Heart right ventricle (tissue), 16 donors: ENCODE results near the gene STX18. TPM values are rescaled to one million over a fixed set of nuclear protein-coding genes. Genes with fewer than 3 reads are reported as not detected.

Source experiments
- ATAC-seq, 8 donors: fragments of 200-7000 bp; cut with Tn5 transposase; one replicate each; pipeline ENCODE4 v1.9.1; 2020; ENCODE audit warnings: mild to moderate bottlenecking in 8 of 8, moderate library complexity in 8 of 8, moderate number of reproducible peaks in 1 of 8
- DNase-seq, 2 donors: peaks; one replicate each; pipeline ENCODE4 v3.0.0-alpha.2; 2020
- H3K27ac ChIP-seq, 10 donors: fragments of 200-600 bp; sonication (generic) in 2 of 10; one replicate each; pipeline versions ENCODE4 v1.5.0 to v1.8.0; 2020 to 2022; ENCODE audit warnings: mild to moderate bottlenecking in 3 of 10
- H3K27me3 ChIP-seq, 7 donors: fragments of 200-600 bp; one replicate each; pipeline ENCODE4 v1.8.0; 2021 to 2022; ENCODE audit warnings: mild to moderate bottlenecking in 2 of 7
- H3K36me3 ChIP-seq, 9 donors: fragments of 200-600 bp; sonication (generic) in 1 of 9; one replicate each; pipeline versions ENCODE4 v1.5.0 to v1.8.0; 2020 to 2022; ENCODE audit warnings: mild to moderate bottlenecking in 2 of 9
- H3K4me1 ChIP-seq, 9 donors: fragments of 200-600 bp; sonication (generic) in 1 of 9; one replicate each; pipeline versions ENCODE4 v1.5.0 to v1.8.0; 2020 to 2022; ENCODE audit warnings: mild to moderate bottlenecking in 4 of 9
- H3K4me3 ChIP-seq, 10 donors: fragments of 200-600 bp; sonication (generic) in 2 of 10; one replicate each; pipeline versions ENCODE4 v1.5.0 to v1.8.0; 2020 to 2022; ENCODE audit warnings: mild to moderate bottlenecking in 7 of 10, moderate library complexity in 2 of 10
- H3K9me3 ChIP-seq, 11 donors: fragments of 200-600 bp in 10 of 11; sonication (generic) in 2 of 11; one replicate each; pipeline versions ENCODE4 v1.5.0 to v1.8.0; 2013 to 2022; ENCODE audit warnings: mild to moderate bottlenecking in 2 of 11, control low read depth in 1 of 11, moderate library complexity in 1 of 11
- WGBS, 2 donors: extraction: QIAGEN DNeasy Blood & Tissue Kit; methylation state at CpG; one replicate each; pipeline ENCODE4 v1.1.7; 2013; ENCODE audit warnings: inconsistent platforms in 1 of 2; 5-methylcytosine and 5-hydroxymethylcytosine counted together
- intact Hi-C, 10 donors: fragments of 100-400 bp; cut with DNase I; formaldehyde crosslinking; loops; one replicate each; pipeline versions ENCODE4 v1.11.1 to v1.14.2; 2022
- polyA plus RNA-seq, 2 donors: library from polyadenylated mRNA; stranded (reverse); fragments of 200-250 nt; gene quantifications; one replicate each; pipeline ENCODE4 v1.2.3, GENCODE V29; 2013
- total RNA-seq, 10 donors: library from RNA; stranded (reverse); fragmentation: NEBNext Ultra II Directional in 3 of 10; extraction: Animal tissue kit (Norgen Biotek cat#: 25700) in 3 of 10; gene quantifications; one replicate each; pipeline versions ENCODE4 v1.2.1 to v1.2.4, GENCODE V29; 2021 to 2023
- TF ChIP-seq, protein P1 (sequence below), 9 donors: fragments of 200-600 bp; sonication (generic) in 2 of 9; IDR thresholded peaks; one replicate each; pipeline versions ENCODE4 v1.5.0 to v1.8.0; 2021 to 2022; ENCODE audit warnings: antibody characterized with exemption in 9 of 9, mild to moderate bottlenecking in 5 of 9, moderate library complexity in 1 of 9
- donor health status: Arrhythmogenic right ventricular cardiomyopathy.
- donor health status: ischemic (EF 13 %, LVEDD 7.1; RV severe dilation, severe dysfunction).
- donor health status: healthy with polysubstance abuse.
- donor health status: DM: no; HTN: yes; CAD: no.
- donor health status: DM: no; HTN: no; CAD: no.
- donor health status: ischemic (EF 25% LVEDD 6.9; RV normal size, moderate dysfunction).
- donor health status: ischemic (EF 25% LVEDD 5.7; RV mildly dilated, moderate dysfunction).
- donor health status: healthy.
- donor health status: DM: yes; HTN: yes; CAD: no.
- donor health status: Ischemic cardiomyopathy.
- donor health status: ischemic (EF 35%, LVEDD 5.7; RV mildly dilated, moderate dysfunction).
- donor health status: nonischemic (EF 11% LVEDD 7.7; RV severe dilation, severe dysfunction).
- donor health status: DM: yes; HTN: yes; CAD: no.
- donor health status: PGD.
- donor health status: ischemic (EF 29% LVEDD 5.4; RV normal size, mild dysfunction).
- donor health status: nonischemic (EF 23%, LVEDD 6.1; RV moderate dilation, normal function).

STX18 gene
- total and polyA plus RNA-seq, 12 donors = 13.5 to 24.5 (median 18.2) TPM

DNA sequence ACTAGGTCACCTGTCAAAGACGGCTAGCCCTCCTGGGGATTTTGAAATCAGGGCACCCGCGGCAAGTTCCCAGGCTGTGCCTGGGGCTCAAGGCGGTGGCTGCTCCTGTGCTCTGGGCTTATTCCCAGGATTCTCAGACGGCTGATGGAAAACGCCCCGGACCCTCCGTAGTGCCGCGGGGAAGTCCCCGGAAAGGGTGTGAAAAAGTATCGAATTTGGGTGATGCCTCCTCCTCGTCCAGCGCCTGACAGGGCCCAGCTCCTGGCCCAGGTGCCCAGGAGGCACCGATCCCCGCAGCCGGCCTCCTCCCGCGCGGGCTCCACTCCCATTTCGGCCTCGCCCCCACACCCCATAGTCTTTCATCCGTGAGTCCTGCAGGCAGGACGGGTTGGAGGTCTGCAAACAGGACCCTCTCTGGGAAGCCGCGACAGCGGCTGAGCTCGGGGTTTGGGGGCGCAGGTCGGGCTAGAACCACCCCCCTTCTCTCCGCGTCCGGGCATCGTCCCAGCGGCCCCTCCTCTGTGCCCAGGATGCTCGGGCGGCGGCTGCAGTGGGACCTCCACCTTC, 156.0 kb downstream of the STX18 start:
- 2% methylated on average over 38 of the region's 38 CpGs for WGBS, 2 donors
- DNase-seq (no peak), ATAC-seq (peak in 1 of 8 donors; percentile 10)
- H3K4me1 ChIP-seq = peaks cover 0 to 44% (median 28%) of the 10 kb centered on the region in 9 donors
- peak overlapping the region in 9 of 10 donors; percentile 44 to 65 (median 55) for H3K4me3 ChIP-seq
- no peak overlapping the region for H3K27ac ChIP-seq
- H3K36me3 ChIP-seq = no peaks in the 10 kb centered on the region
- intact Hi-C loops = no loop called here
- H3K27me3 ChIP-seq = peaks cover 4 to 72% (median 59%) of the 10 kb centered on the region in 7 donors
- TF ChIP-seq, protein P1, sequence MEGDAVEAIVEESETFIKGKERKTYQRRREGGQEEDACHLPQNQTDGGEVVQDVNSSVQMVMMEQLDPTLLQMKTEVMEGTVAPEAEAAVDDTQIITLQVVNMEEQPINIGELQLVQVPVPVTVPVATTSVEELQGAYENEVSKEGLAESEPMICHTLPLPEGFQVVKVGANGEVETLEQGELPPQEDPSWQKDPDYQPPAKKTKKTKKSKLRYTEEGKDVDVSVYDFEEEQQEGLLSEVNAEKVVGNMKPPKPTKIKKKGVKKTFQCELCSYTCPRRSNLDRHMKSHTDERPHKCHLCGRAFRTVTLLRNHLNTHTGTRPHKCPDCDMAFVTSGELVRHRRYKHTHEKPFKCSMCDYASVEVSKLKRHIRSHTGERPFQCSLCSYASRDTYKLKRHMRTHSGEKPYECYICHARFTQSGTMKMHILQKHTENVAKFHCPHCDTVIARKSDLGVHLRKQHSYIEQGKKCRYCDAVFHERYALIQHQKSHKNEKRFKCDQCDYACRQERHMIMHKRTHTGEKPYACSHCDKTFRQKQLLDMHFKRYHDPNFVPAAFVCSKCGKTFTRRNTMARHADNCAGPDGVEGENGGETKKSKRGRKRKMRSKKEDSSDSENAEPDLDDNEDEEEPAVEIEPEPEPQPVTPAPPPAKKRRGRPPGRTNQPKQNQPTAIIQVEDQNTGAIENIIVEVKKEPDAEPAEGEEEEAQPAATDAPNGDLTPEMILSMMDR (IDR thresholded peaks at IDR 0.05) = no peak
- H3K9me3 ChIP-seq = no peaks in the 10 kb centered on the region

DNA sequence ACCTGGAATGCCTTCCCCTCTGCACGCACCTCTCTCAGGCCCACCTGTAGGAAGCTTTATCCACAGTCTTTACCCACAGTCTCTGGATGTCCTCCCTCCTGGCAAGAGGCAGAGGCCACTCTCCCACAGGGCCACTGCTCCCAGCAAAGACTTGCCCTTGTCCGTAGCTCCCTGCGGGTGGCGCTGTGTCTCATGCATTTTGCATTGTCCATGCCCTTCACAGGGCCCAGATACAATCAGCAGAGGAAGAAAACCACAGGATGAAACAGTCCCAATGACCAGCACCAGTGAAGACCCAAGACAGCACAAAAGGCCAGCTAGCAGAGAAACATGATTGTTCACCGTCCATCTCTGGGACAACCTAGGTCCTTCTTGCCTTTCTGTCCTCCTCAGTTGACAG, 157.0 kb downstream of the STX18 start:
- ATAC-seq (no peak), DNase-seq (no peak)
- intact Hi-C loops = no loop called here
- peaks cover 4 to 72% (median 51%) of the 10 kb centered on the region in 7 donors for H3K27me3 ChIP-seq
- no peaks in the 10 kb centered on the region for H3K9me3 ChIP-seq
- H3K27ac ChIP-seq = no peak overlapping the region
- no peaks in the 10 kb centered on the region for H3K36me3 ChIP-seq
- 43 to 61% methylated on average over 5 of the region's 5 CpGs for WGBS, 2 donors
- TF ChIP-seq, protein P1 (IDR thresholded peaks at IDR 0.05) = no peak
- H3K4me3 ChIP-seq = no peak overlapping the region
- H3K4me1 ChIP-seq = peaks cover 0 to 44% (median 28%) of the 10 kb centered on the region in 9 donors

- ATAC-seq (peak in 6 of 8 donors; percentile 45 to 79 (median 71)), DNase-seq (no peak)
- Histone ChIP-seq H3K27ac (peak overlapping the region in 3 of 10 donors; percentile 47 to 56 (median 55)), H3K4me1 (peaks cover 0 to 34% (median 24%) of the 10 kb centered on the region in 9 donors), H3K9me3 (no peaks in the 10 kb centered on the region), H3K27me3 (peaks cover 4 to 56% (median 39%) of the 10 kb centered on the region in 7 donors), H3K36me3 (no peaks in the 10 kb centered on the region), H3K4me3 (no peak overlapping the region)
- 45 to 60% methylated on average over 3 of the region's 3 CpGs for WGBS, 2 donors
- intact Hi-C loops = no loop called here
- TF ChIP-seq, protein P1 (IDR thresholded peaks at IDR 0.05) = no peak
Measured at GRCh38 chr4:4383085-4383484, 158.8 kb downstream of the STX18 start.

DNA sequence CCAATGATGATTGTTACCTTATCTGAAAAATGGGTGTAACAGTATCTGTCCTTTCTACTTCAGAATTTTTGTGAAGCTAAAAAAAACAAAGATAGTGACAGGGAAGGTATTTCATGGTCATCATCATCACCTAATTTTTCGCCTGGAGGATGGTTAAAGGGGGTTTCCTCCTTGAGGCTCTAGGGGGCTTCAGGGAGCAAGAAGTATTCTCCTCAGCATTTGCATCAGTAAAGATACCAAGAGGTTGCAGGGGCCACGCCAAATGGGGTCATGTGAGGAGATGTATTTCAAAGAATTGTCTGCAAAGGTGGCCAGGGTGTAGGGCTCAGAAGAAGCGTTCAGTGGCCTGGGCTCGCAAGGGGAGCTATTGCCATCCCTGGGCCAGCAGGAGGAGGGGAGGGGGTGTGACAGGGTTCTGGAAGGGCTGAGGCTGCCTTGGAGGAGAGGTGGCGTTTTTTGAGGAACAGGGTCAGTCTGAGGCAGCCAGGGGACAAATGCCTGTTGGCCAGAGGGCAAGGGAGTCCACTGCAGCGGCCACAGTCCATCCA, 162.2 kb downstream of the STX18 start:
- H3K36me3 ChIP-seq = no peaks in the 10 kb centered on the region
- TF ChIP-seq, protein P1 (IDR thresholded peaks at IDR 0.05) = no peak
- peaks cover 0 to 12% (median 0%) of the 10 kb centered on the region in 9 donors for H3K4me1 ChIP-seq
- peaks cover 0 to 23% (median 7%) of the 10 kb centered on the region in 7 donors for H3K27me3 ChIP-seq
- no peak for DNase-seq
- H3K27ac ChIP-seq = no peak overlapping the region
- 57 to 71% methylated on average over 6 of the region's 6 CpGs for WGBS, 2 donors
- H3K4me3 ChIP-seq = no peak overlapping the region
- peaks cover 0 to 3% (median 0%) of the 10 kb centered on the region in 11 donors for H3K9me3 ChIP-seq
- no peak for ATAC-seq
- intact Hi-C loops = no loop called here
